MM.1S (cell line): Measurements from ENCODE around the gene PLAAT2.

ENCODE experiments used
- EZH2phosphoT487 ChIP-seq: fragments of 300-600 bp; sonication (generic); IDR thresholded peaks from 2 replicates; pipeline ENCODE4 v1.6.1; 2018; ENCODE audit warnings: antibody characterized with exemption, low read length
- TF ChIP-seq, protein P1 (sequence below): fragments of 300-600 bp; sonication (generic); IDR thresholded peaks from 2 replicates; pipeline ENCODE4 v1.5.1; 2016; ENCODE audit warnings: antibody characterized with exemption, low read length, mixed read lengths

DNA sequence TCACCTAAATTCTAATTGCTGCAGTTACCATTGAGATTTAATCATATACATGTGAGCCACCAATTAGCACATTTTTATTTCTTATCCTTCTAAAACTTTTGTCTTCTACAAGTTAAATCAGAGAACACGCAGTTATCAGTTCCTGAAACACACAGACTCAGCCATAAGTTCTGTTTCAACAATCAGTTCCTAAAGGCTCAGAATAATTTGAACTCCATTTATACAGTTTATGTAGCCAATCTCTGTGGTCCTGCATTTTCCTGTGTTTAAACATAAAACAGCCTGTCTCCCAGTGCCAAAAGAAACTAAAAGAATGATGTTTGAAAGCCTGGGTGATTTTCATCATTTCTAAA lies 48.2 kb upstream of the PLAAT2 start:
- TF ChIP-seq, protein P1, sequence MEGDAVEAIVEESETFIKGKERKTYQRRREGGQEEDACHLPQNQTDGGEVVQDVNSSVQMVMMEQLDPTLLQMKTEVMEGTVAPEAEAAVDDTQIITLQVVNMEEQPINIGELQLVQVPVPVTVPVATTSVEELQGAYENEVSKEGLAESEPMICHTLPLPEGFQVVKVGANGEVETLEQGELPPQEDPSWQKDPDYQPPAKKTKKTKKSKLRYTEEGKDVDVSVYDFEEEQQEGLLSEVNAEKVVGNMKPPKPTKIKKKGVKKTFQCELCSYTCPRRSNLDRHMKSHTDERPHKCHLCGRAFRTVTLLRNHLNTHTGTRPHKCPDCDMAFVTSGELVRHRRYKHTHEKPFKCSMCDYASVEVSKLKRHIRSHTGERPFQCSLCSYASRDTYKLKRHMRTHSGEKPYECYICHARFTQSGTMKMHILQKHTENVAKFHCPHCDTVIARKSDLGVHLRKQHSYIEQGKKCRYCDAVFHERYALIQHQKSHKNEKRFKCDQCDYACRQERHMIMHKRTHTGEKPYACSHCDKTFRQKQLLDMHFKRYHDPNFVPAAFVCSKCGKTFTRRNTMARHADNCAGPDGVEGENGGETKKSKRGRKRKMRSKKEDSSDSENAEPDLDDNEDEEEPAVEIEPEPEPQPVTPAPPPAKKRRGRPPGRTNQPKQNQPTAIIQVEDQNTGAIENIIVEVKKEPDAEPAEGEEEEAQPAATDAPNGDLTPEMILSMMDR, result no peak
- TF ChIP-seq EZH2phosphoT487, result no peak
